KMS-11 (cell line): ENCODE results near the gene ERO1B.

Experiments
- H2AFZ ChIP-seq: fragments of 200-600 bp; sonication (generic); 2 replicates; pipeline ENCODE4 v1.6.1; 2016; ENCODE audit warnings: antibody characterized with exemption, mixed run types, low read depth
- H3K27ac ChIP-seq: fragments of 200-600 bp; sonication (generic); 2 replicates; pipeline ENCODE4 v1.6.1; 2016; ENCODE audit warnings: mild to moderate bottlenecking, mixed run types
- H3K27me3 ChIP-seq: fragments of 200-600 bp; sonication (generic); 2 replicates; pipeline ENCODE4 v1.6.1; 2017; ENCODE audit warnings: mild to moderate bottlenecking, low read depth, mixed run types, moderate library complexity; ENCODE audit not compliant: insufficient read depth
- H3K36me3 ChIP-seq: fragments of 200-600 bp; sonication (generic); 2 replicates; pipeline ENCODE4 v1.6.1; 2017; ENCODE audit warnings: mild to moderate bottlenecking, mixed run types; ENCODE audit not compliant: insufficient read depth
- H3K4me1 ChIP-seq: fragments of 200-600 bp; sonication (generic); 2 replicates; pipeline ENCODE4 v1.6.1; 2016; ENCODE audit warnings: mild to moderate bottlenecking, low read depth, mixed run types; ENCODE audit not compliant: poor library complexity, severe bottlenecking
- H3K4me2 ChIP-seq: fragments of 200-600 bp; sonication (generic); 2 replicates; pipeline ENCODE4 v1.7.0; 2016; ENCODE audit warnings: mild to moderate bottlenecking, mixed run types
- H3K4me3 ChIP-seq: fragments of 200-600 bp; sonication (generic); IDR thresholded peaks from 2 replicates; pipeline ENCODE4 v1.6.1; 2017; ENCODE audit warnings: low read depth, low read length, mixed read lengths; ENCODE audit not compliant: insufficient read depth
- H3K79me2 ChIP-seq: fragments of 200-600 bp; sonication (generic); 2 replicates; pipeline ENCODE4 v1.6.1; 2016; ENCODE audit warnings: low read depth, mixed run types; ENCODE audit not compliant: insufficient read depth
- H3K9ac ChIP-seq: fragments of 200-600 bp; sonication (generic); 2 replicates; pipeline ENCODE4 v1.6.1; 2016; ENCODE audit warnings: mild to moderate bottlenecking, mixed run types
- H4K20me1 ChIP-seq: fragments of 200-600 bp; sonication (generic); 2 replicates; pipeline ENCODE4 v1.6.1; 2016; ENCODE audit warnings: mild to moderate bottlenecking, mixed run types; ENCODE audit not compliant: insufficient read depth
- TF ChIP-seq, protein P1 (sequence below): fragments of 200-600 bp; sonication (generic); conservative IDR thresholded peaks from 2 replicates; pipeline ENCODE4 v1.6.1; 2017; ENCODE audit warnings: low read depth, mild to moderate bottlenecking, antibody characterized with exemption, low read length, moderate library complexity, mixed read lengths

The ERO1B gene

DNA sequence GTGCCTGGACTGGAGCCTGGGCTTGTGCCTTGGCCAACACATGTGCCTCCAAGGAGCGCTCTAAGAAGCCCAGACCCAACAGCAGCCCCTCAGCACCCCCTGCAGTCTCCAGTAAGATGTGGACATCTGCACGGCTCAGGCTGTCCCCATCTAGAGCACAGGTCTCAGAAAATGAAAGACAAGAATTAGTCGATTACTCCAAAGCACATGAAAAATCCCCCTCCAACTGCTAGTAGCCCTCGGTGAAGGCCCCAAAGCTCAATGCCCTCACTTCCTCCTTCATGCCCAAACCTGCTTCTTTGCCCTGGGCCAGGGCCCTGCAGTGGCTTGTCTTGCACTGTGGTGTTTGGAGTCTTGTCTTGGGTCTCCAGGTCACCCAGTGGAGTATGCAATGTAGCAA is 21.9 kb upstream of the ERO1B start:
- no peak overlapping the region for H3K9ac ChIP-seq
- H3K27ac ChIP-seq: no peak overlapping the region
- no peak overlapping the region for H3K4me3 ChIP-seq
- H3K36me3 ChIP-seq: no peaks in the 10 kb centered on the region
- H3K4me2 ChIP-seq: no peak overlapping the region
- no peaks in the 10 kb centered on the region for H3K27me3 ChIP-seq
- H4K20me1 ChIP-seq: no peaks in the 10 kb centered on the region
- no peaks in the 10 kb centered on the region for H3K4me1 ChIP-seq
- no peak overlapping the region for H2AFZ ChIP-seq
- H3K79me2 ChIP-seq: no peaks in the 10 kb centered on the region
- TF ChIP-seq, protein P1, sequence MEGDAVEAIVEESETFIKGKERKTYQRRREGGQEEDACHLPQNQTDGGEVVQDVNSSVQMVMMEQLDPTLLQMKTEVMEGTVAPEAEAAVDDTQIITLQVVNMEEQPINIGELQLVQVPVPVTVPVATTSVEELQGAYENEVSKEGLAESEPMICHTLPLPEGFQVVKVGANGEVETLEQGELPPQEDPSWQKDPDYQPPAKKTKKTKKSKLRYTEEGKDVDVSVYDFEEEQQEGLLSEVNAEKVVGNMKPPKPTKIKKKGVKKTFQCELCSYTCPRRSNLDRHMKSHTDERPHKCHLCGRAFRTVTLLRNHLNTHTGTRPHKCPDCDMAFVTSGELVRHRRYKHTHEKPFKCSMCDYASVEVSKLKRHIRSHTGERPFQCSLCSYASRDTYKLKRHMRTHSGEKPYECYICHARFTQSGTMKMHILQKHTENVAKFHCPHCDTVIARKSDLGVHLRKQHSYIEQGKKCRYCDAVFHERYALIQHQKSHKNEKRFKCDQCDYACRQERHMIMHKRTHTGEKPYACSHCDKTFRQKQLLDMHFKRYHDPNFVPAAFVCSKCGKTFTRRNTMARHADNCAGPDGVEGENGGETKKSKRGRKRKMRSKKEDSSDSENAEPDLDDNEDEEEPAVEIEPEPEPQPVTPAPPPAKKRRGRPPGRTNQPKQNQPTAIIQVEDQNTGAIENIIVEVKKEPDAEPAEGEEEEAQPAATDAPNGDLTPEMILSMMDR: no peak

DNA sequence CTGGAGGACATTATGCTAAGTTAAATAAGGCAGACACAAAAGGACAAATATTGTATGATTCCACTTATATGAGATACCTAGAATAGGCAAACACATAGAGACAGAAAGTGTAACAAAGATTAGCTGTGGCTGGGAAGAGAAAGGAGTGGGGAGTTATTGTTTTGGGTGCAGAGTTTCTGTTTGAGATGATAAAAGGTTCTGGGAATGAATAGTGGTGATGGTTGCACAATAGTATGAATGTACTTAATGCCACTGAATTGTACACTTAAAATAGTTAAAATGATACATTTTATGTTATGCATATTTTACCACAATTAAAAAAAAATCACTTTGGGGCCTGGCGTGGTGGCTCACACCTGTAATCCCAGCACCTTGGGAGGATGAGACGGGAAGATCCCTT is 21.2 kb upstream of the ERO1B start:
- Histone ChIP-seq H3K4me3 (no peak overlapping the region), H3K27ac (no peak overlapping the region), H3K4me2 (no peak overlapping the region), H4K20me1 (no peaks in the 10 kb centered on the region), H3K4me1 (no peaks in the 10 kb centered on the region), H3K27me3 (no peaks in the 10 kb centered on the region), H3K9ac (no peak overlapping the region), H3K79me2 (no peaks in the 10 kb centered on the region), H2AFZ (no peak overlapping the region), H3K36me3 (no peaks in the 10 kb centered on the region)
- TF ChIP-seq, protein P1: no peak

DNA sequence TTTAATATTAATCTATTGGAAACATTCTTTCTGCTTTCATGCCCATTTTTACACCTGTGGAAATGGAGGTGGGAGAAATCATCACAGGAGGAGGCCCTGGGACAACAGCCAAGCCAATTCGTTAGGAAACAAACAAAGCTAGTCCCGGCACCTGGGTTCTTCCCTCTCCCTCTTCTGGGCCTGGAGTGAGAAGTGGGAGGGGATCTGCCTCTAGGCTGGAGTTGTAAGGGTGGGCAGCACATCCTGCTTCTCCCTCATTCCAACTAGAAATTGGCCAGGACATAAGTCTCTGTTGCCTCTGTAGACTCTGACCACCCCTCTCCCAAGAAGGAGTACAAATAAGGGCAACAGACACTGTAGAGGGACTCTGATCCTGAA is 20.2 kb upstream of the ERO1B start:
- Histone ChIP-seq H3K4me1 (no peaks in the 10 kb centered on the region), H3K27ac (no peak overlapping the region), H3K79me2 (no peaks in the 10 kb centered on the region), H3K4me2 (no peak overlapping the region), H3K4me3 (no peak overlapping the region), H3K27me3 (no peaks in the 10 kb centered on the region), H3K36me3 (no peaks in the 10 kb centered on the region), H4K20me1 (no peaks in the 10 kb centered on the region), H2AFZ (no peak overlapping the region), H3K9ac (no peak overlapping the region)
- TF ChIP-seq, protein P1: no peak

- Histone ChIP-seq H3K36me3 (no peaks in the 10 kb centered on the region), H3K4me1 (no peaks in the 10 kb centered on the region), H3K4me2 (no peak overlapping the region)
These were observed 19.6 kb upstream of the ERO1B start for GRCh38 chr1:236301080-236301957.

More at GRCh38 chr1:236301080-236301957, 19.6 kb upstream of the ERO1B start:
- no peak overlapping the region for H3K9ac ChIP-seq
- H3K79me2 ChIP-seq: no peaks in the 10 kb centered on the region
- H4K20me1 ChIP-seq: no peaks in the 10 kb centered on the region
- H3K27me3 ChIP-seq: no peaks in the 10 kb centered on the region
- no peak overlapping the region for H2AFZ ChIP-seq
- TF ChIP-seq, protein P1: no peak
- no peak overlapping the region for H3K27ac ChIP-seq
- H3K4me3 ChIP-seq: no peak overlapping the region
